ENCODE results near the gene CHI3L2. TPM values are rescaled to one million over a fixed set of nuclear protein-coding genes. Genes with fewer than 3 reads are reported as not detected.

The CHI3L2 gene
- polyA plus RNA-seq, 1 donor = 0.20 TPM

DNA sequence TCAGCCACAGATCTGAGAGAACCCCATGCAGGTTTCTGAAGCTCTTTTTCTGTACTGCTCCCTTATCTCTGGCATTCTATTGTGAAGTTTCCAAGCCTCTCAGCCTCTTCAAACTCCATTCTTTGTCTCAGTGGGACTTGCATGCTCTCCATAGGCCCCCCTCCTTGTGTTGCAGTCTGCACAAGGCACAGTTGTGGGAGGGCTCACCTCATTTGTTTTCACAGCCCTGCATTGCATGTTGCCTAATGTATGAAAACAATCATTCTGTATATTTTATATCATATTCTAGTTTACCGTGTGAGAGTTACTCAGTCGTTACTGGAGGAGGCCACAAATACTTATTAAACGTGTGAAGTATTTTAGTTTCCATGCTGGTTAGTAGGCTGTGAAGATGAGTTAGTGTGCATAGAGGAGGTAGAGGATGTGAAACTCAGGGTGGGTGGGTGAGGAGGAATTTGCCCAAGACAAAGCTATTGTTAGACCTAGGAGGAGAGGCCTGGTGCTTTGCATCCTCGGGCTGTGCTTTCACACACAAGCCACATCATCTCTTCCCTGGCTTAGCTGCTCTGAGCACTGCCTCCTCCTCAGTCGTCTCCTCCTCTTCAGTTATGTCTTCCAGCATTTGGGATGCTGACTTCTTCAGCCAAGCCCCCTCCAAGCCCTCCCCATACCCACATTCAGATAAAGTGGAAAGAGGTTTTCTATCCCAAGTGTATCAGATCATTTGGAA is 7.8 kb upstream of the CHI3L2 start:
- DNase-seq = no peak

DNA sequence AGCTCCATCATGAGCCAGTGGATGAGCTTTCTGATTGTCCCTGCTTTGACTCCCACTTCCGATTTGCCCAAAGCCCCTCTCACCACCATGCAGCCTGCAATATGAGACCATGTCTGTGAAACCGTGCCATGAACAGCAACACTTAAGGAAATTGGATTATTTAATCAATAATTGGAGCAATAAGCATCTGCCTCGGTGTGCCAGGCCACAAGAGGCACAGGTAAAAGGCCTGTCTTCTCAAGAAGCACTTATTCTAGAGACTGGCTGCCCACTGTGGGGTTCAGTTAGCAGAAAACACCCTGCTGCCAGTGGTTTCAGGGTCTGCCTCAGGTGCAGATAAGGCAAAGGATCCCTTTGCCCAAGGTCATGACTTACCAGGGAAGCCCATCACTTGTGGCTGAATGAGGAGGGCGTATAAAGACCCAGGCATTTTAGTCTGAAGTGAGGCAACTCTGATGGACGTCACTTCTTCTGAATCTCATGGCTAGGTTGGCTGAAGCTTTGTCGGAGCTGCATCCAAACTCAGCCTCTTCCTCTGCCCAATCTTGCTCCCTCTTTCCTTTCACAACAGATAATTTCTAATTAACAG is 7.1 kb upstream of the CHI3L2 start:
- no peak for DNase-seq

DNA sequence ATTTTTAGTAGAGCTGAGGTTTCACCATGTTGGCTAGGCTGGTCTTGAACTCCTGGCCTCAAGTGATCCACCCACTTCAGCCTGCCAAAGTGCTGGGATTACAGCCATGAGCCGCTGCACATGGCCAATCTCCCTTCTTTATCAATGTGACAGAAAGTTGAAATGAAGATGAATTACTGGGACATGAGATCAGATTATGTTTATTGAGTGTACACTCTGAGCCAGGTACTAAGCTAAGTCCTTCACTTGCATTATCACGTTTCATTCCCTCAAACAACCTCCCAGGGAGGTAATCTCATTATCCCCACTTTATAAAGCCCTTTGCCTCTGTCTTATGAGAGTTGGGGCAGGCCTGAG is 6.3 kb upstream of the CHI3L2 start:
- DNase-seq = no peak

DNA sequence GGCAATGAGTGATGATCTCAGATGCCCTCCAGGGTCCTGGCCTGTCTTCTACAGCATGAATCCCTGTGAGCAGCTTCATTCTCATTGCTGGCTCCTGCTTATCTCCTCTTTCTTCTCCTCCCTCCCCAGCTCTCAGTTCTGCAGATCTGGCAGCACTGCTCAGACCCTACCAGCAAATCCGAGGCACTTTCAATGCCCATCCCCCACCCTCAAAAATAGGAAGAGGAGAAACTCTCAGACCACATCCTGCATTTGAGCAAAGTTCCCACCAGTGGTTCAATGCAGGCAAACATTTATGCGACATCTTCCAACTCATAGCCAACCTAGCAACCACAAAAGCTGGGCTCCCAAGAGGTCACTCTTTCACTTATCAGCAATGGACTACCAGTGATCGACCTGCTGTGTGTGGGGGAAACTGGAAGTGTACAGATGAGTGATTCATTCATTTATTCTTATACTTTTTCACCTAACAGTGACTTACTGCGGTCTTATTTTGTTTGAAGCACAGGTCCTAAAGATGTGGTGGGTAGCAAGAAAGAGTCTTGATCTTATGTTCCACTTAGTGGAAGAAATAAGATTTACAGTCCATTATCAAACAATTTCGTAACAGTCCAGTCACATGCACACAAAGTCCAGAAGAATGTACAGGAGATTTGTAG is 5.8 kb upstream of the CHI3L2 start:
- no peak for DNase-seq

DNA sequence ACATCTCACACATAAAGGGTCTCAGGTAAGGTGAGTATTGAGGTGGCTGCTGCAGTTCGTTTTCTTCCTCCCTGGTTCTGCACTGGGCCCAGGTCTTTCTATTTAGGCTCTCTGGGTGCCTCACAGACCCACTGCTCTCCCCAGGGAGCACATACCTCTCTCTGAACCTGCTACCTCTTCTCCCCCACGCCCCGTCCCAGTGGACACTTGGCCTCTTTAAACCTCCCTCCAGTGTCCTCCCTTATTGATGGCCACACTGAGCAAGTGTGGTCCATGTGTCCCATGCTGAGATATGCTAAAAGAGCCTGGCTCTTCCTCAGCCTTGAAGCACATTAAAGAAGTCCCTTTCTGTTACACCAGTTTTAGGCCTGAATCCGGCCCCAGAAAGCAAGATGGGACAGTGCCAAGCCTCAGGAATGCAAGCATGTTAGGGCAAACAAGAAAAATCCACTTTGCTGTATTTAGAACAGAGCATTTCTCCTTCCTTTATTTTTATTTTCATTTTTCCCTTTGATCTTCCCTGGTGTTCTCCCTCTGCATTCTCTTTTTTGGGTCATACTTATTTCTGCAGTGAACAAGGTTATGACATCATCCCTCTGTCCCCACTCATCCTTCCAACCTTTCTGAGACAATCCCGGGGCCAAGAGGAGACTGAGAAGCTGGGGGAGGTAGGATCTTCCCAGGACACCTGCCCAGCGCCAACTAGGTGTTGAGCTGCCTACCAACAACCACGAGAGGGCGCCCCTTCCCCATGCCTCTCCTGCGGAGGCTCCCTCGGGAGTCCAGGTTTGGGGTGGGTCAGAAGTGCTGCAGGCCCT is 5.0 kb upstream of the CHI3L2 start:
- peak; percentile 28 for DNase-seq

DNA sequence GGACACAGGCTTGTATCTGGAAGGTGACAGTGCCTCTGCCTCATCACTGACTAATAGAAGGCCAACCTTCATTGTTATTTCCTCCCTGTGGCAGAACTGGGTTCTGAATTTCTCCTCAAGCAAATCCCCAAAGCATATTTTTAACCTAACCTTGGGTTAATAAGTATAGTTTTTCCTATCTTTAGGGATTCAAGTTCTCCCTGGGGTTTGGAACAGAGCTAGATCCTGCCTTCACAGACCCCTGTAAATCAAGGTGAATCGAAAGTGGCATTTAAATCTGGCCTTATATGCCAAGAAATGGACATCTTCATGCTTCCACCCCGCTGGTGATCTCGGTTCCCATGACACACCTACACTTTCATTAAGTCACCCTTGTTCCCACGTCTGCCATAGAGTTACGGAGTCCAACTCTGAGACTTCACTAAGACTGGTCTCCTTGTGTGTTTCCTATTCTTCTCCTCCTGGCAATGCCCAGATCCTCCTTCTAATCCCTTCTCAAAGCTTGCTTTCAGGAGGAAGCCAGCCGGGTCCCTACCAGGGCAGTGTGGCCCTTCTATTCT is 4.3 kb upstream of the CHI3L2 start:
- DNase-seq = no peak

DNA sequence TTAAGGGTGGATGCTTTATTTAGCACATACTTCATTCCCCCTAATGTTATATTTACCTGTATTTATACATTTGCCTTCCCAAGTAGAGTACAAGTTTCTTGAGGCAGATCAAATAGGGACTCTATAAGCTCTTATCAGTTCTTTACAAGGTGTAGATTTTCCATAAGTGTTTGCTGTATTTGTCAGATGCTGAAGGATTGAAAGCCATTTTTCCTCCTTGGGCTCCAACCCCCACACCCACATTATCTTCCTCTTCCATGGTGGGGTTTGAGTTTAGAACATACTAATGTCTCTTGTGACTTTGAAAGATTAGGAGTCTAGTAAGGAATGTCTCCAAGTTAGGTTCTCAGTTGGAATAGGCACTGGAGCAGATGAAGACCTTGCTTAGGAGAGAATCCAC is 2.4 kb upstream of the CHI3L2 start:
- no peak for DNase-seq

DNA sequence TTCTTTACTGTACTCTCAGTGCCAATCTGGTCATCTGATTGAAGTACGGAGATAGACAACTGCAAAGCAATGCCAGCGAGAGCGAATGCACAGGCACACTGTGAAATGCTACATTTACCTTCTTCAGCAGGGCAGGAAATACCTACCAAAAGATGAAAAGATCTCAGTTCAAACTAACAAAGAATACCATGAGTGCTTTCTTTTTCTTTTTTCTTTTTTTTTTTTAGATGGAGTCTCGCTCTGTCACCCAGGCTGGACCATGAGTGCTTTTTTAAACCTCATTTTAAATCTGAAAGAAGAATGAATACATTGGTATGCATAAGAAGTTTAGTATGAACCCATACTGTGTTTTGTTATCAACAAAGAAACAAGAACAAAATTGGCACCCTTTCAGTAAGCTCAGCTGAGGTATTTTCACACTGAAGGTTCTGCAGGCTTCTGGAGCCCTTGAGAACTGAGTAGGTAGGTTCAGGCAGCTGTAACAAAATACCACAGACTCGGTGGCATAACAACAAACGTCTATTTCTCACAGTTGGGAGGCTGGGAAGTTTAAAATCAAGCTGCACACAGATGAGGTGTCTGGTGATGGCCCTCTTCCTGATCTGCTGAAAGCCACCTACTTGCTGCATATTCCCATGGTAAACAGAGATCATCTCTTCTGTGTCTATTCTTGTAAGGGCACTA is 1.7 kb upstream of the CHI3L2 start:
- DNase-seq = no peak

DNA sequence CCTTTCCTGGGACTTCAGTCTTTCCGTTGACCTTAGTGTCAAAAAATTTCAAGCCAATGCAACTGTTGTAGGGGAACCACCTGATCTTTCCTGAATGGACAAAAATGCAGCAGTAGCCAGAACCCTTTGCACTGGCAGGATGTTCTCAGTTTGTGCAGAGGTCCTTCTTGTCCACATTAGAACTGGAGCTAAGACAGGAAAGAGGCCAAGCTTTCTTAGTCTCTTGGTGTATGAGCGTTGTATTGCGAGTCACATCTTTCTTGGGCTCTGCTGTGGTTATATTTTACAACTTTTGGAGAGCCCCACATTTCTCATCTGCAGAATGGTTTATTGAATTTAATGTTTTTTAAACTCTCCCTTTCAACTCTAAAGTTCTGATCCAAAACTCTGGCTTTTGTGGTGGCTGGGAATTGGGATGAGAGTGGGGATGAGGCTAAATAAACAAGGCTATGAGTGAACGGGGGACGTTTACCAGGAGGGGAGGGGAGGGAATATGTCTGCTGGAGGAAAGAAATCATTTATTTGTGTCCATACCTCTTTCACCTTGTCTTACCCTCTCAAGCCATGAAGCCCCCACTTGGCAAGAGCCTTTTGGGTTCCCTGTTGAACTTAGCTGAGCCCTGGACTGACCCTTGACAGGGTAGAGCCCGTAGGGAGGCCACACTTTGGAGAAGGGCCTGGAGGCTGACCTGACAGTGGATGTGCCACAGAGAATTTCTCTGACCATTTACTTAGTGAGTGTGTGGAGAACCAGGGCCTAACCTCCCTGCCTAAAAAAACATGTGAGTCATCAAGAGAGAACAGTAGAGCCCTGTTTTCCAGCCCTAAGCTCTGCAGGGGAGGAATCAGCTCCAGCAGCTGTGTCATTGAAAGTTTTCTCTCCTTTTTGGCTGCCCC is 586 bp downstream of the CHI3L2 start:
- DNase-seq = no peak

DNA sequence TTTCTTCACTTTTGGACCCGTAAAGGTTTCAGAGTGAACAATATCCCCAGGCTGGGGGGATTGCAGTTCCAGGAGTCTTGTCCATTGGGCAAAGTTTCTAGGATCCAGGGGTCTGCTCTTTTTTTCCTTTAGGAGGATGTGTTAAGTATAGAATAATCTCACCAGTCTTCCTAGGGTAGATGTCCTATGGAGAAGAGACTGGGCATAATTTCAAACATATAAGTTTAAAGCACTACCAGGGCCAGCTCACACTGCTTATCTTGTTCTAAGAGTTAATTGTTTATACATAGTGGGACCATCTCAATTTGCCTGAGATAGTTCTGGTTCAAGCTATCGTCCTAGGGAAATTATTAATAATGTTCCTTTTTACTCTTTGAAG is 1.2 kb downstream of the CHI3L2 start:
- DNase-seq = no peak

DNA sequence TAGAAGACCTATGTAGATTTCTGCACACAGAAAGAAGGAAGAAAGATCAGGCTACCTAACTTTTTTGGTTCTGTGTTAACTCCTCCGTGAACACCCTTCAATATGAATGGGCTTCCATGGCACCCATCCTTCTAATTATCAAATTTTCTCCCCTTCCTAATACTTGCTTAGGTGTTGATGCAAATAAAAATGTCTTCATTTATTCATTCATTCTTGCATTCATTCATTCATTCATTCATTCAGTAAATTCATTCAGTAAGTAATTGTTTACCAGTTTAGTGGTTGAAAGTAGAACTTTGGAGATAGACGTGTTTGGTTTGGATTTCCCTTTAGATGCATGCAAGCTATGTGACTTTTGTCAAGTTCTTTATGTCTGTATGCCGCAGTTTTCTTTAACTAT is 4.6 kb downstream of the CHI3L2 start:
- no peak for DNase-seq

DNA sequence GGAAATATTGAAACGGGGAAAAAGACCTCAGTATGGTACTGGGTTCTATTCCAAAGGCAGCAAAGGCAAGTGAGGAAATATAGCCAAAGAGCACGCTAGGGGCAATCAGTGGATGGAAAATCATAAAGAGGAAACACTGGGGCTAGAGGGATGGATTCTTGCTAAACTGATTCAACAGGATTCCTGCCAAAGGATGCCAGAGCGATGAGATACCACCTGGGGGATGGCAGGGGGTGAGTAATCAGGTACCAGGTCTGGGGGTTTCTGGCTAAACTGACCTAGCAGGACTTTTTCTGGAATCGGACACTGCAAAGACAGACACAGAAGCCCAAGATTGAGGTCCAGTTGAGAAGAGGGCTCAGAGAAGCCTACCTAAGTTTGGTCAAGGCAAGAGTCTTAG is 6.7 kb downstream of the CHI3L2 start:
- DNase-seq = no peak

DNA sequence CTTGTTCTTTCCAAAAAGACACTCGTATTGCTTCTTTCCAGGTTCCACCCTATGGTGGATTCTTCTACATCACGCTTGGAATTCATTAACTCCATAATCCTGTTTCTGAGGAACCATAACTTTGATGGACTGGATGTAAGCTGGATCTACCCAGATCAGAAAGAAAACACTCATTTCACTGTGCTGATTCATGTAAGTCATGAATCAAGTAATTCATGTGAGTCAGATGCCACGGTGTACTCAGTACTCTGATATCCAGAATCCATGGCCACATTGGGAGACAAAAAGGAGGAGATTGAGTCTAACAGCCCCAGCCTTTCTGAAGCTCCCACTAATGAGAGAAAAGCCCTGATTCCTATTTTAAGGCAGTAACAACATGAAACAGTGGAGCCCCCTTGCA is 7.4 kb downstream of the CHI3L2 start:
- no peak for DNase-seq

DNA sequence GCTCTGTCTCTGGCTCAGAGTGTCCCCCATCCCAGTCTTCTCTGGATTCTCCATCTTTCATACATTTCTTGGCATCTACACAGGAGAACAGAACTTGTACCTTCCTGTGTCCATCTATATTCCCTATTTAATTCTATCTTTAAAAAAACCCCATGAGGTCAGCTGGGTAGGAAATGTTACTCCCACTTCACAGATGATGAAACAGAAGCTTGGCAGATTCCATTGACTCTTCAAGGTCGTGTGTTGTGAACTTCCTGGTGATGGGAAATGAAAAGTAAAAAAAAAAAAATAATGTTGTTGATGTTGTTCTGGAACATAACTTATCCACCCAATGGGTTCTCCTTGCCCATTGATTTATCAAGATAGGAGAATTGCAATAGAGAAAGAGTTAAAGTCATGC is 8.9 kb downstream of the CHI3L2 start:
- no peak for DNase-seq

DNA sequence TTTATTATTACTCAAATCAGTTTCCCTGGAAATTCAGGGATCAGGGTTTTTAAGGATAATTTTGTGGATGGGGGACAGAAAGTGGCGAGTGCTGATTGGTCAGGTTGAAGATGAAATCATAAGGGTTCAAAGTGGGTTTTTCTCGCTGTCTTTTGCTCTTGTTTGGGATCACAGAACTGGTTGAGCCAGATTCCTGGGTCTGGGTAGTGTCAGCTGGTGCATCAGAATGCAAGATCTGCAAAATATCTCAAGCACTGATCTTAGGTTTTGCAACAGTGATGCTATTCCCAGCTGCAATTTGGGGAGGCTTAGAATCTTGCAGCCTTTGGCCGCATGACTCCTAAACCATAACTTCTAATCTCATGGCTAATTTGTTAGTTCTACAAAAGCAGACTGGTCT is 9.3 kb downstream of the CHI3L2 start:
- no peak for DNase-seq

DNA sequence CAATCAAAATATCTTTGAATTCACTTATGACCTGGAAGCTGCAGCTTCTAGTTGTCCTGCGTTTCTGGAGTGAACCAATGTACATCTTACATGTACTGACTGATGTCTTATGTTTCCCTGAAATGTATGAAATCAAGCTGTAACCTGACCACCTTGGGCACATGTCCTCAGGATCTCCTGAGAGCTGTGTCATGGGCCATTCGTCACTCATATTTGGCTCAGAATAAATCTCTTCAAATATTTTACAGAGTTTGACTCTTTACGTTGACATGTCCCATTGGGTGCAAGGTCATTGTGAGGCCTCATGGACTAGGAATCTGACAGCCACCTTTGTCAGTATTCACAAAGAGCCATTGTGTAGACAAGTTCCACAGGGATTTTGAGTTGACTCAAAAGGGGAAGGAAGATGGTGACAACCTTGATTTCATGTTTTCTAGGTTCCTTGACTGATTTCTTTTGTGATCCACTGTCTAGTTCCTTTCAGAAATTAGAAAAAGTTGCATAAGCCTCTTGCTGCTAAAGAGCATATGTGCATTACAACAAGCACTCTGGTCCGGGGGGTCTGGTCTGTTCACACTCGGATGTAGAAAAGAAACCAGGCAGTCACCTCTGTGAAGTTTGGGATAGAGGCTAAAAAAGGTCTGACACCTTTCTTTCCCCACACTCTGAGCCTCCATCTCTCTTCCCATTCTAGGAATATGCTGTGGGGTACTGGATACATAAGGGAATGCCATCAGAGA is 10.7 kb downstream of the CHI3L2 start:
- DNase-seq = no peak

DNA sequence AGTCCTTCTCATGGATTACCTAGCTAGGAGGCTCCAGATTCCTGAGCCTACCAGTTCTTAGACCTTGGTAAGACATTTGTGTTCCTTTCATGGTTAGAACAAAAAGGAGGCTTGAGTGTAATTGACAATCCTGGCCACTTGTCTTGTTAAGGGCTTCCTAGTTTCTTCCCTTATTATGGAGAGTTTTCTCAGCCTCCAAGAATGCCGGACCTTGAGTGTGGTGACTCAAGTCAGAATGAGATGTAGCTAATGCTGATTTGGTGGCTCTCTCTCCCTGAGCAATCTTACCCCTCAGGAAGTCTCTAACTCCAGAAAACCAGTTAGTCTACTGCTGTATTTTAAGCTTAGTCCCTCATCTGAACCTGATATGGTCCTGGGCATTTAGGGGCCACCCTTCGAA is 14.3 kb downstream of the CHI3L2 start:
- DNase-seq = no peak

DNA sequence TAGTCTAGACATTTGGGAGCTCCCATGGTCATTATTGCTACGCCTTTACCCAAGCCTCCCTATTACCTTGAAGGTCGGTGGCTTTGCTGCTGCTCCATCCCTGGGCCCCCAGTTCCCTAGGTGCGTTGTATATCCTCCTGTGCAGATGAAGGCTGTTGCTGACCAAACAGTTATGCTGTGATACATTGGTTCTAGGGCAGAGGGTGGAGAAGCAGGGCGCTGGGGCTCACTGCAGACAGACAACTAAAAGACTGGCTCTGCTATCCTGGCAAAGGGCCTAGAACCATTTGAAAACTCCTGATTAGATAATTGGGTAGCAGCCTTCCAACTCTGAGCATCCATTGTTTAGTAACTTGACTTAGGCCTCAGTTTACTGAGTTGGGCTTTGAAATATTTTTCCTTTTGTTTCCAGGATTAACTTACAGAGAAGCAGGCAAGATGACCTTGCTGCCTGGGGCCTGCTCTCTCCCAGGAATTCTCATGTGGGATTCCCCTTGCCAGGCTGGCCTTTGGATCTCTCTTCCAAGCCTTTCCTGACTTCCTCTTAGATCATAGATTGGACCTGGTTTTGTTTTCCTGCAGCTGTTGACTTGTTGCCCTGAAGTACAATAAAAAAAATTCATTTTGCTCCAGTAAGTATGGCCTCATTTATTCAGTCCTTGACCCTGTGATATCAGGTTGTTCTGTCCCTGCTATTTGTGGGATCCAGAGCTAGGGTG is 15.5 kb downstream of the CHI3L2 start:
- no peak for DNase-seq

DNA sequence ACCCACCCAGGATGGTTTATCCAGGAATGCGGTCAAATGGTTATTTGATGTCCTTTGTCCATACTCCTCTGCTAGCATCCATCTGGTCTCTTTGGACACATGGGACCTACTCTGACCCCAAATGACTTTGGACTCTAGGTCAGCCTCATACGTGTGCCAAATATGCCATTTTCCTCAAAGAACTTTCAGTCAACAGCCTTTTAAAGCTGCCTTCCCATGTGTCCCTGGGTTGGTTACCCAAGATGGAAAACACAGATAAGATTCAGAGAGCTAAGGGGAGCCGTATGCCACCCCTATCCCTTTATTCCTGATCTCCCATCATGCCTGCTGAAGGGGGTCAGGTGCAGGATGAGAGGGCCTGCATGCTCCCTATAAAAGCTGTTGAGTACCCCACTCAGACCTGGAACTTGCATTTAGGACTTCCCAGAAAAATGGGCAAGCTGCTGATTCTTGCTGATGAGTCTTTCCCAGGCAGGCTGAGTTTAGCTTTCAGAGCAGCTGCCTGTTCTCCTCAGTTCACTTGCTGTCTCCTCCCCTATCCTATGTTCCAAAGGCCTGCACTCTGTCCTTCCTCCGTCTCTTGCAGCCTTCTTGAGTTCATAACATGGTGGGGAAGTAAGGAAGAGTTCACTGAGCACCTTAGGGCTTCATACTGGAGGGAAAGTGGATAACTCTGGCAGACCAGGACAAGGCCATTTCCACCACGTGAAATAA is 19.8 kb downstream of the CHI3L2 start:
- DNase-seq = no peak
